Common myeloid progenitor, CD34-positive (primary cell): ENCODE results near the gene NUAK1.
A peak's percentile ranks its signal among the peaks of the same experiment; 100 is the strongest.

Experiments
- CTCF ChIA-PET: fragments of 350-600 bp; sonication (Branson Sonifier 250); formaldehyde crosslinking; loops from one replicate; lab custom pipeline; 2021; ENCODE audit warnings: antibody characterized with exemption; lab: Charles Lee
- POLR2A ChIA-PET: fragments of 350-600 bp; sonication (Branson Sonifier 250); formaldehyde crosslinking; loops from one replicate; lab custom pipeline; 2021; ENCODE audit warnings: antibody characterized with exemption; lab: Charles Lee
- DNase-seq, 3 donors: peaks; one replicate each; pipeline versions ENCODE4 v3.0.0 to v3.0.0-alpha.2; 2013
- H3K27ac ChIP-seq, 2 experiments: 1 replicate in 1 of 2; 2 replicates in 1 of 2; pipeline ENCODE4 v1.7.0; 2013; ENCODE audit warnings: inconsistent platforms in 2 of 2, low read length in 2 of 2, mild to moderate bottlenecking in 2 of 2, low read depth in 1 of 2, moderate library complexity in 1 of 2; ENCODE audit not compliant: severe bottlenecking in 2 of 2, insufficient read depth in 1 of 2, poor library complexity in 1 of 2
- H3K27me3 ChIP-seq, 5 experiments: replicated peaks in 2 of 5; 1 replicate in 3 of 5; 2 replicates in 2 of 5; pipeline versions ENCODE4 v1.6.1 to v1.7.0; 2013; ENCODE audit warnings: low read length in 4 of 5, mild to moderate bottlenecking in 2 of 5, moderate library complexity in 2 of 5, inconsistent platforms in 1 of 5; ENCODE audit not compliant: insufficient read depth in 5 of 5, control insufficient read depth in 4 of 5
- H3K36me3 ChIP-seq, 4 experiments: 1 replicate in 2 of 4; 2 replicates in 2 of 4; pipeline versions ENCODE4 v1.6.1 to v1.7.0; 2013; ENCODE audit warnings: low read length in 3 of 4, control low read depth in 1 of 4, mild to moderate bottlenecking in 1 of 4; ENCODE audit not compliant: control insufficient read depth in 4 of 4, insufficient read depth in 4 of 4
- H3K4me1 ChIP-seq, 4 experiments: 1 replicate in 3 of 4; 2 replicates in 1 of 4; pipeline versions ENCODE4 v1.6.1 to v1.7.1; 2013; ENCODE audit warnings: low read length in 3 of 4, mild to moderate bottlenecking in 3 of 4, control low read depth in 1 of 4, inconsistent platforms in 1 of 4, moderate library complexity in 1 of 4; ENCODE audit not compliant: control insufficient read depth in 4 of 4, insufficient read depth in 4 of 4; ENCODE audit errors: control extremely low read depth in 1 of 4
- H3K4me3 ChIP-seq, 7 experiments: 1 replicate in 4 of 7; 2 replicates in 3 of 7; pipeline versions ENCODE4 v1.5.1 to v1.7.0; 2013; ENCODE audit warnings: mild to moderate bottlenecking in 7 of 7, low read length in 6 of 7, moderate library complexity in 6 of 7, inconsistent platforms in 2 of 7, low read depth in 2 of 7, control low read depth in 1 of 7; ENCODE audit not compliant: insufficient read depth in 4 of 7, control insufficient read depth in 1 of 7; ENCODE audit errors: extremely low read depth in 1 of 7
- H3K9me3 ChIP-seq, 5 experiments: 1 replicate in 4 of 5; 2 replicates in 1 of 5; pipeline versions ENCODE4 v1.6.1 to v1.7.1; 2013; ENCODE audit warnings: low read length in 4 of 5, mild to moderate bottlenecking in 2 of 5, inconsistent platforms in 1 of 5, low read depth in 1 of 5, moderate library complexity in 1 of 5; ENCODE audit not compliant: control insufficient read depth in 4 of 5, insufficient read depth in 2 of 5; ENCODE audit errors: control extremely low read depth in 1 of 5
- WGBS: methylation state at CpG from one replicate; pipeline ENCODE4 v1.1.5; 2013; ENCODE audit not compliant: insufficient coverage; 5-methylcytosine and 5-hydroxymethylcytosine counted together

The NUAK1 gene

GRCh38 chr12:106149096-106149784 lies 10.5 kb upstream of the NUAK1 start:
- peak in 2 of 3 donors; percentile 22 to 36 for DNase-seq
- H3K27ac ChIP-seq = no peak overlapping the region
- 21% methylated on average over 4 of the region's 10 CpGs for WGBS
- no peaks in the 10 kb centered on the region for H3K9me3 ChIP-seq
- no peak overlapping the region for H3K4me3 ChIP-seq
- H3K27me3 ChIP-seq = peaks cover 0 to 36% (median 4%) of the 10 kb centered on the region in 5 experiments
- ChIA-PET POLR2A (no interaction called here), CTCF (interaction anchor here (1.0 to 6.1 kb wide), 10 partner anchors 8 to 731 kb away, joined by 3 to 39 read pairs (median 3); partner anchors contain the start of gene NUAK1)
- H3K4me1 ChIP-seq = no peaks in the 10 kb centered on the region
- H3K36me3 ChIP-seq = no peaks in the 10 kb centered on the region

DNA sequence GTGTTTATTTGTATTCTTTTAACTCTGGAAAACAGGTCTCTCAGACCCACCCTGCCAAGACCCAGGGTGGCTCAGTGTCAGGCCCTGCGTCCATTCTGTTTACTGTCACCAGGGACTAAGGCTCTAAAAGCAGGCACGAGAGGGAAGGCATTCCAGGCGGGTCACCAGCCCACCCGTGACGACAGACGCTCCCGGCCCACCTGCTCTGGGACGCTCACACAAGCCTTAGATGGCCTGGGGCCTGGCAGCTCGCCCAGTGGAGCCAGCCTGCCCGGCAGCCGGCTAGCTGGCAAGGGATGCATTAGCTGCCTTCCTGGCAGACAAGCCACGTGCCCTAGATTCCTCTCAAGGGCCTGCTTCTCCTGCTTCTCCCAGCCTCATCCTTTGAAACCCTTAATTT lies 9.2 kb upstream of the NUAK1 start:
- 98% methylated on average over 11 of the region's 12 CpGs for WGBS
- CTCF ChIA-PET = interaction anchor here (1.2 to 6.1 kb wide), 4 partner anchors 9 to 727 kb away, joined by 3 to 39 read pairs (median 20); no protein-coding TSS in a partner anchor
- Histone ChIP-seq H3K27ac (no peak overlapping the region), H3K27me3 (peaks cover 0 to 34% (median 11%) of the 10 kb centered on the region in 5 experiments), H3K4me1 (no peaks in the 10 kb centered on the region), H3K36me3 (no peaks in the 10 kb centered on the region), H3K4me3 (no peak overlapping the region), H3K9me3 (no peaks in the 10 kb centered on the region)
- no peak for DNase-seq
- POLR2A ChIA-PET = no interaction called here

DNA sequence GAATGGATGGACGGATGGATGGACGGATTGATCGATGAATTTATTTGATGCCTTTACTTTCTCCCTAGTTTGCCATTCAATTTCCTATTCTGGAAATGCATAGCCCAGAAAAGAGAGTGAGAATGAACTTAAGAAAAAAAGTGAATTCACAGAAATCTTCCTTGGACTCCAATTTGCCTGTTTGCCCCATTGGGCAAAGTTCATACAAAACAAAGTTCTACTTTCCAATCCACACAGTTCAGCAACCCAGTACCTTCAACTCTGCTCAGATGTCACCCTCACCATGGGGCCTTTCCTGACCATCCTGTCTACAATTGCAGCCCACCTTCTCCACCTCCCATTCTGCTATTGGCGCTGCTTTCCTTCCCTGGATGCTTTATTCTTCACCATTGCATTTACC lies 8.2 kb upstream of the NUAK1 start:
- no peaks in the 10 kb centered on the region for H3K9me3 ChIP-seq
- H3K27ac ChIP-seq = no peak overlapping the region
- H3K36me3 ChIP-seq = no peaks in the 10 kb centered on the region
- no peak for DNase-seq
- no peaks in the 10 kb centered on the region for H3K4me1 ChIP-seq
- ChIA-PET POLR2A (no interaction called here), CTCF (interaction anchor here (2.8 to 6.1 kb wide), 2 partner anchors 10 to 12 kb away, joined by 12 to 39 read pairs; no protein-coding TSS in a partner anchor)
- peaks cover 0 to 42% (median 11%) of the 10 kb centered on the region in 5 experiments for H3K27me3 ChIP-seq
- WGBS = 100% methylated on average over 1 of the region's 4 CpGs
- H3K4me3 ChIP-seq = no peak overlapping the region

GRCh38 chr12:106145539-106146447 lies 7.0 kb upstream of the NUAK1 start:
- Histone ChIP-seq H3K36me3 (no peaks in the 10 kb centered on the region), H3K4me3 (no peak overlapping the region), H3K4me1 (no peaks in the 10 kb centered on the region), H3K27ac (no peak overlapping the region), H3K9me3 (peaks cover 0 to 2% (median 0%) of the 10 kb centered on the region in 5 experiments), H3K27me3 (peaks cover 5 to 45% (median 14%) of the 10 kb centered on the region in 5 experiments)
- POLR2A ChIA-PET = no interaction called here
- DNase-seq = no peak
- CTCF ChIA-PET = interaction anchor here (0.6 to 1.6 kb wide), 3 partner anchors 7 to 725 kb away, joined by 3 to 4 read pairs (median 4); no protein-coding TSS in a partner anchor
- WGBS = 83% methylated on average over 10 of the region's 14 CpGs

- ChIA-PET CTCF (interaction anchor here (1.0 to 1.6 kb wide), 4 partner anchors 8 to 724 kb away, joined by 3 to 4 read pairs (median 4); no protein-coding TSS in a partner anchor), POLR2A (no interaction called here)
- no peak overlapping the region for H3K27ac ChIP-seq
- H3K9me3 ChIP-seq = peaks cover 0 to 2% (median 0%) of the 10 kb centered on the region in 5 experiments
- peaks cover 0 to 2% (median under 1%) of the 10 kb centered on the region in 4 experiments for H3K4me1 ChIP-seq
- H3K27me3 ChIP-seq = peaks cover 5 to 53% (median 17%) of the 10 kb centered on the region in 5 experiments
- DNase-seq = no peak
- H3K36me3 ChIP-seq = no peaks in the 10 kb centered on the region
- H3K4me3 ChIP-seq = no peak overlapping the region
- no CpG with 5 or more reads among the region's 2 CpGs for WGBS
Observed at GRCh38 chr12:106144847-106145246, 6.1 kb upstream of the NUAK1 start.

DNA sequence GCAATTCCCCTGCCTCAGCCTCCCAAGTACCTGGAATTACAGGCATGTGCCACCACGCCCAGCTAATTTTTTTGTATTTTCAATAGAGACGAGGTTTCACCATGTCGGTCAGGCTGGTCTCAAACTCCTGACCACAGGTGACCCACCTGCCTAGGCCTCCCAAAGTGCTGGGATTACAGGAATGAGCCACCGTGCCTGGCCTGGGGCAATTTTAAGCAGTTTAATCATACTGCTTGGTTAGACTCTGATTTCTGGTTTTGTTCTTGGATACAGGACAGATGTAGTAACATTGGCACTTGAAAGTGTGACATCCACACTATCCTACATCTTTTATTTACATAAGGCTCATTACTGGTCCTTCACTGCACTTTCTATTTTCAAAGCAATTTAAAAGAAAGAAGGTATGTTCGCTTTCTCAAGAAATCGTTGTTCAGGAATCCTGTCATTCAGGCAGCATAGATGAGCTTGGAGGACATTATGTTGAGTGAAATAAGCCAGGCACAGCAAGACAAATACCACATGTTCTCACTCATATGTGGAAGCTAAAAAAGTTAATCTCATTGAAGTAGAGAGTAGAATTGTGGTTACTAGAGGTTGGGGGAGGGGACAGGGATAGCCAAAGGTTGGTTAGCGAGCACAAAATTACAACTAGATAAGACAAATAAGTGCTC lies 4.0 kb upstream of the NUAK1 start:
- peaks cover 5 to 70% (median 18%) of the 10 kb centered on the region in 5 experiments for H3K27me3 ChIP-seq
- WGBS = 96% methylated on average over 3 of the region's 7 CpGs
- CTCF ChIA-PET = interaction anchor here (1.3 to 1.5 kb wide), 2 partner anchors 8 to 12 kb away, joined by 3 read pairs; no protein-coding TSS in a partner anchor
- H3K4me3 ChIP-seq = no peak overlapping the region
- H3K9me3 ChIP-seq = peaks cover 0 to 2% (median 0%) of the 10 kb centered on the region in 5 experiments
- no peaks in the 10 kb centered on the region for H3K36me3 ChIP-seq
- peaks cover 0 to 20% (median 11%) of the 10 kb centered on the region in 4 experiments for H3K4me1 ChIP-seq
- POLR2A ChIA-PET = no interaction called here
- no peak for DNase-seq
- H3K27ac ChIP-seq = no peak overlapping the region
